ENCODE data around the gene SMKR1. TPM values are rescaled to one million over a fixed set of nuclear protein-coding genes. Genes with fewer than 3 reads are reported as not detected.

Gene SMKR1
- total RNA-seq (2014; rRNA removed) (7.4 and 13.1 TPM in 2 replicates), Bru-seq, nascent RNA (percentile 48 among the genes with signal in this experiment), BruChase-seq, experiment 1, labeled RNA remaining after a 6-hour chase (percentile 58 among the genes with signal in this experiment), BruChase-seq, experiment 2, labeled RNA remaining after a 2-hour chase (percentile 49 among the genes with signal in this experiment)
- long read RNA-seq, transcript SMKR1-201 (2 exons, 1,035 nt), result major isoform, 13 of 16 reads
- long read RNA-seq, partial matches to known transcripts, result 2 of 16 reads
- long read RNA-seq, other reads (novel, unspliced or antisense), result 0 of 16 reads

GRCh38 chr7:129501760-129502707 is at the start of gene SMKR1:
Gene SMKR1, plus strand, starts transcription at chr7:129502531. Its CDS starts 294 bp downstream, at chr7:129502825.
- DNase-seq (peak; percentile 85), ATAC-seq (peak; percentile 94)
- ChIA-PET CTCF (interaction anchor here (0.5 to 0.7 kb wide), 3 partner anchors 93 to 338 kb away, joined by 3 to 4 read pairs (median 4); no protein-coding TSS in a partner anchor), POLR2A (ENCODE audit: unreplicated experiment) (no interaction called here)
- TF ChIP-seq EZH2 (IDR thresholded peaks at IDR 0.05; ENCODE audit: low read length, unreplicated experiment) (no peak), EZH2phosphoT487 (IDR thresholded peaks at IDR 0.05; ENCODE audit: borderline replicate concordance, low read length) (peak; percentile 92)
- TF ChIP-seq, protein P1, sequence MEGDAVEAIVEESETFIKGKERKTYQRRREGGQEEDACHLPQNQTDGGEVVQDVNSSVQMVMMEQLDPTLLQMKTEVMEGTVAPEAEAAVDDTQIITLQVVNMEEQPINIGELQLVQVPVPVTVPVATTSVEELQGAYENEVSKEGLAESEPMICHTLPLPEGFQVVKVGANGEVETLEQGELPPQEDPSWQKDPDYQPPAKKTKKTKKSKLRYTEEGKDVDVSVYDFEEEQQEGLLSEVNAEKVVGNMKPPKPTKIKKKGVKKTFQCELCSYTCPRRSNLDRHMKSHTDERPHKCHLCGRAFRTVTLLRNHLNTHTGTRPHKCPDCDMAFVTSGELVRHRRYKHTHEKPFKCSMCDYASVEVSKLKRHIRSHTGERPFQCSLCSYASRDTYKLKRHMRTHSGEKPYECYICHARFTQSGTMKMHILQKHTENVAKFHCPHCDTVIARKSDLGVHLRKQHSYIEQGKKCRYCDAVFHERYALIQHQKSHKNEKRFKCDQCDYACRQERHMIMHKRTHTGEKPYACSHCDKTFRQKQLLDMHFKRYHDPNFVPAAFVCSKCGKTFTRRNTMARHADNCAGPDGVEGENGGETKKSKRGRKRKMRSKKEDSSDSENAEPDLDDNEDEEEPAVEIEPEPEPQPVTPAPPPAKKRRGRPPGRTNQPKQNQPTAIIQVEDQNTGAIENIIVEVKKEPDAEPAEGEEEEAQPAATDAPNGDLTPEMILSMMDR (conservative IDR thresholded peaks at IDR 0.05; ENCODE audit: low read depth, low read length), result no peak
- Histone ChIP-seq H4K20me1 (ENCODE audit: low read length) (no peaks in the 10 kb centered on the region), H3K36me3 (ENCODE audit: low read depth, low read length) (no peaks in the 10 kb centered on the region), H3F3A (ENCODE audit: low read length, unreplicated experiment) (no peaks in the 10 kb centered on the region), H3K9me3 (ENCODE audit: low read length) (no peaks in the 10 kb centered on the region), H3K27ac (ENCODE audit: low read length) (no peak within 1 kb of the TSS), H3K27me3 (ENCODE audit: low read length) (no peaks in the 10 kb centered on the region), H3K4me3 (ENCODE audit: low read length) (peak within 1 kb of the TSS; percentile 92), H3K9me2 (replicated peaks; ENCODE audit: low read length) (no peaks in the 10 kb centered on the region), H2AFZ (ENCODE audit: low read length) (peak within 1 kb of the TSS; percentile 96), H3K4me1 (ENCODE audit: insufficient read depth, low read length) (0 out of 2 replicates have a peak, but pooled peaks cover 8% of the 10 kb centered on the region), H3K9ac (ENCODE audit: low read length) (peak within 1 kb of the TSS; percentile 66), H3K79me2 (ENCODE audit: low read length) (no peaks in the 10 kb centered on the region), H3K4me2 (ENCODE audit: low read length) (peak within 1 kb of the TSS; percentile 98)
- no TSS peak for BruUV-seq (replicated peaks)
- intact Hi-C loops (cut with micrococcal nuclease), result loop anchor here (2.0 kb wide), 1 partner anchor 29 kb away; no protein-coding TSS in a partner anchor

DNA sequence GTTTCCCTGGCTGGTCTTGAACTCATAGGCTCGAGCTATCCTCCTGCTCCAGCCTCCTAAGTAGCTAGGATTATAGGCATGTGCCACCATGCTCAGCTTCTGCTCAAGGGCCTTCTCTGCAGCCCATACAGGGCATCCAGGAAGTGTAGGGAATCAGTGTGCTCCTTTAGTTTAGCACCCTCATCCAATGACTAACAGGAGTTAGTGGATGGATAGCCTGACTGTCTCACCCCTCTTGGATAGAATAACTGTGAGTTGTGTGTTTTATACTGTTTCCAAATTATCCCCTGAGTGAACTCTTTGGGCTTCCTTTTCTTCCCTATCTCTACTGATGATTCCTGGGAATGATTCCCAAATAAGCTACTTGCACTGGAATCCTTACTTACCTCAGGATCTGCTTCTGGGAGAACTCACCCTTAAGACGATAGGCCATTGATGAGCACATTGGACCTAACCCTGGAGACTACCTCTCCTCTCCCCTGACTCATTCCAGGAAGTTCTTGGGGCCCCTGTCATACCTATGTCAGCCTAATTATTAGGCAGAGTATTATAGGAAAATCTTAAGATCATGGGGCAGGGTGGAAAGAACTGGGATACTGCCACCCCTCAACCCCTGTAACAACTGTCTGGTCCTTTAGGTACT is 49.6 kb upstream of the SMKR1 start:
- H3F3A ChIP-seq (ENCODE audit: low read length, unreplicated experiment), result no peaks in the 10 kb centered on the region
- H3K36me3 ChIP-seq (ENCODE audit: low read depth, low read length), result peaks cover 27% of the 10 kb centered on the region
- DNase-seq (peak; percentile 55), ATAC-seq (peak; percentile 69)
- H3K79me2 ChIP-seq (ENCODE audit: low read length), result no peaks in the 10 kb centered on the region
- H3K27ac ChIP-seq (ENCODE audit: low read length), result peak overlapping the region; percentile 75
- no peak overlapping the region for H2AFZ ChIP-seq (ENCODE audit: low read length)
- H3K9me3 ChIP-seq (ENCODE audit: low read length), result no peaks in the 10 kb centered on the region
- intact Hi-C loops (cut with micrococcal nuclease), result no loop called here
- no peak overlapping the region for H3K4me2 ChIP-seq (ENCODE audit: low read length)
- TF ChIP-seq, protein P1 (conservative IDR thresholded peaks at IDR 0.05; ENCODE audit: low read depth, low read length), result no peak
- TF ChIP-seq EZH2 (IDR thresholded peaks at IDR 0.05; ENCODE audit: low read length, unreplicated experiment) (no peak), EZH2phosphoT487 (IDR thresholded peaks at IDR 0.05; ENCODE audit: borderline replicate concordance, low read length) (no peak)
- no peaks in the 10 kb centered on the region for H4K20me1 ChIP-seq (ENCODE audit: low read length)
- H3K9ac ChIP-seq (ENCODE audit: low read length), result peak overlapping the region; percentile 42; the same call in 1 of the 2 replicates
- ChIA-PET POLR2A (ENCODE audit: unreplicated experiment) (no interaction called here), CTCF (no interaction called here)
- BruUV-seq (replicated peaks), result no TSS peak
- H3K27me3 ChIP-seq (ENCODE audit: low read length), result no peaks in the 10 kb centered on the region
- peaks cover 31% of the 10 kb centered on the region for H3K4me1 ChIP-seq (ENCODE audit: insufficient read depth, low read length)
- no peaks in the 10 kb centered on the region for H3K9me2 ChIP-seq (replicated peaks; ENCODE audit: low read length)
- no peak overlapping the region for H3K4me3 ChIP-seq (ENCODE audit: low read length)
